ENCODE data around the gene POGK.

Gene POGK

GRCh38 chr1:166884040-166884642 lies 44.9 kb downstream of the POGK start:
- FAIRE-seq, result no peak

GRCh38 chr1:166884971-166885370 lies 45.7 kb downstream of the POGK start:
- no peak for TF ChIP-seq CTCF (IDR thresholded peaks at IDR 0.05; ENCODE audit: insufficient read depth, missing control alignments)
- DNase-seq (ENCODE audit: insufficient read length, low spot score), result no peak
- no peak for FAIRE-seq

More at GRCh38 chr1:166884040-166884642, 44.9 kb downstream of the POGK start:
- DNase-seq (ENCODE audit: insufficient read length, low spot score), result no peak
- TF ChIP-seq CTCF (IDR thresholded peaks at IDR 0.05; ENCODE audit: insufficient read depth, missing control alignments), result no peak

DNA sequence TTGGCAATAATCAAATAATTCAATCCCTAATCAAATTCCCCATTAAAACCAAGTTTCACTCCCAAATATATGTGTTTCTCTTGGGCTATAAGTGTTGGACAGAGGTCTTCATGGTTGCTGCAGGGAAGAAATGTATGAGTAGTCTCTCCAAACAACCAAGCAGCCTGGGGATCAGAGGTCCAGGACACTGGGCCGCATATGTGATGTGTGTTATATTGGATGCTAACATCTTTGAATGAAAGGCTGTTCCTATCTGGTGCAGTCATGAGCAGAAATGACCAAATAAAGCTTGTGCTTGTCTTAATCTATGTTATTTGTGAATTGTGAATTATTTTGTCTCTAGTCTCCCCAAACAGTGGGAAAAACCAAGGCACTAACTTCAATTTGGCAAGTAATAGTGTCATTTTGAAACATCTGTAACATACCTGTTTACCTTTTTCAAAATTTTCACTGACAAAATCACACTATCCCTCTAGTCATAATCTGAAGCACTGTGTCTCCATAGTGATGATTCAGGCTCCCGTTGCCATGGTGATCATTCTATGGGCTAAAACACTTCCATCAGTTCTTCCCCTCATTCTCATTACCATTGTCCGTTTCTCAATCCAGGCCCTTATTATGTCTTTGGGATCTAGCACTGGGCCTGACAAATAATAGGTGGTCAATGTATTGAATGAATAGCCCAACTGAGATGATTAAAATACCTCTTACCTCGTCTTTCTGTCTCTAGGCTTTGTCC lies 49.3 kb downstream of the POGK start:
- DNase-seq (ENCODE audit: insufficient read length, low spot score) (no peak), FAIRE-seq (peak; percentile 6)
- no peak for TF ChIP-seq CTCF (IDR thresholded peaks at IDR 0.05; ENCODE audit: insufficient read depth, missing control alignments)

GRCh38 chr1:166889776-166890175 lies 50.5 kb downstream of the POGK start:
- TF ChIP-seq CTCF (IDR thresholded peaks at IDR 0.05; ENCODE audit: insufficient read depth, missing control alignments), result no peak
- FAIRE-seq (no peak), DNase-seq (ENCODE audit: insufficient read length, low spot score) (no peak)

- DNase-seq (ENCODE audit: insufficient read length, low spot score) (no peak), FAIRE-seq (peak; percentile 21)
- no peak for TF ChIP-seq CTCF (IDR thresholded peaks at IDR 0.05; ENCODE audit: insufficient read depth, missing control alignments)
Measured at GRCh38 chr1:166895766-166896165, 56.5 kb downstream of the POGK start.

GRCh38 chr1:166899769-166900168 lies 60.5 kb downstream of the POGK start:
- DNase-seq (ENCODE audit: insufficient read length, low spot score) (no peak), FAIRE-seq (no peak)
- TF ChIP-seq CTCF (IDR thresholded peaks at IDR 0.05; ENCODE audit: insufficient read depth, missing control alignments), result no peak

- no peak for DNase-seq (ENCODE audit: insufficient read length, low spot score)
- no peak for FAIRE-seq
- no peak for TF ChIP-seq CTCF (IDR thresholded peaks at IDR 0.05; ENCODE audit: insufficient read depth, missing control alignments)
Measured at GRCh38 chr1:166900987-166901386, 61.7 kb downstream of the POGK start.

Measured in D721Med (cell line).